ENCODE data around the gene PLOD1. TPM values are rescaled to one million over a fixed set of nuclear protein-coding genes. Genes with fewer than 3 reads are reported as not detected.

PLOD1 gene
- total and polyA plus RNA-seq, 10 of the 15 experiments (the other 5 are each of a cell fraction or from before 2014, with no cell fraction given) = 10.6 to 42.6 (median 29.3) TPM

GRCh38 chr1:12016182-12016581, 81.7 kb downstream of the PLOD1 start:
- Histone ChIP-seq H3K4me1 (ENCODE audit: control insufficient read depth, insufficient read depth, low read length) (peaks cover 4% of the 10 kb centered on the region; the same call in 1 of the 2 replicates), H3K27me3 (replicated peaks in 1 of 2; ENCODE audit: control insufficient read depth in 2 of 2, insufficient read depth in 2 of 2, low read length in 1 of 2) (no peaks in the 10 kb centered on the region), H3K9ac (ENCODE audit: control insufficient read depth, insufficient read depth, low read length) (no peak overlapping the region), H3K4me3 (no peak overlapping the region), H4K20me1 (ENCODE audit: control insufficient read depth, insufficient read depth) (no peaks in the 10 kb centered on the region), H3K79me2 (ENCODE audit: control insufficient read depth, insufficient read depth, low read length) (peaks cover 15% of the 10 kb centered on the region), H3K36me3 (ENCODE audit: control insufficient read depth in 2 of 2, insufficient read depth in 2 of 2, low read length in 1 of 2) (peaks cover 11% of the 10 kb centered on the region in 2 experiments; a peak in 3 of 4 replicates), H3K27ac (ENCODE audit: control insufficient read depth, insufficient read depth) (no peak overlapping the region), H3K4me2 (ENCODE audit: control insufficient read depth, insufficient read depth) (no peak overlapping the region), H3K9me3 (replicated peaks; ENCODE audit: control insufficient read depth, insufficient read depth, low read length) (no peaks in the 10 kb centered on the region), H2AFZ (ENCODE audit: control insufficient read depth, low read depth, low read length) (no peak overlapping the region)
- ATAC-seq (no peak), DNase-seq (ENCODE audit: low read depth, low spot score) (no peak), FAIRE-seq (no peak)
- RAD21 ChIA-PET (ENCODE audit: unreplicated experiment) = interaction anchor here (0.5 kb wide), 1 partner anchor 48 kb away, joined by 3 read pairs; no protein-coding TSS in a partner anchor
- BruUV-seq (replicated peaks) = no TSS peak
- CTCF ChIA-PET = interaction anchor here (0.6 kb wide), 1 partner anchor 11 kb away, joined by 3 read pairs; no protein-coding TSS in a partner anchor
- POLR2A ChIA-PET = interaction anchor here (0.6 kb wide), 1 partner anchor 20 kb away, joined by 6 read pairs; no protein-coding TSS in a partner anchor
- TF ChIP-seq HCFC1 (IDR thresholded peaks at IDR 0.05; ENCODE audit: low read length) (no peak), RELB (IDR thresholded peaks at IDR 0.05; ENCODE audit: low read depth) (no peak), HDGF (IDR thresholded peaks at IDR 0.05) (no peak), JUND (IDR thresholded peaks at IDR 0.05; ENCODE audit: low read depth, low read length) (no peak), CBX5 (IDR thresholded peaks at IDR 0.05; ENCODE audit: low read depth) (no peak), NR2C1 (IDR thresholded peaks at IDR 0.05) (no peak), CHD2 (IDR thresholded peaks at IDR 0.05; ENCODE audit: borderline replicate concordance, low read depth, low read length) (no peak), PAX5 (IDR thresholded peaks at IDR 0.05; ENCODE audit: borderline replicate concordance, low read depth, low read length) (no peak), GATAD2B (conservative IDR thresholded peaks at IDR 0.05; ENCODE audit: low read depth) (no peak), HDAC2 (IDR thresholded peaks at IDR 0.05) (no peak), DPF2 (IDR thresholded peaks at IDR 0.05) (no peak), ZNF592 (IDR thresholded peaks at IDR 0.05) (no peak), BMI1 (IDR thresholded peaks at IDR 0.05; ENCODE audit: borderline replicate concordance) (no peak), MEF2A (IDR thresholded peaks at IDR 0.05; ENCODE audit: insufficient read depth, low read depth, low read length) (no peak), NR2C2 (IDR thresholded peaks at IDR 0.05; ENCODE audit: borderline replicate concordance, control insufficient read depth, insufficient read length, low read depth) (no peak), POLR2AphosphoS5 (IDR thresholded peaks at IDR 0.05; ENCODE audit: low read length) (no peak), EP300 (IDR thresholded peaks at IDR 0.05; ENCODE audit: borderline replicate concordance in 1 of 2, control insufficient read depth in 1 of 2, low read depth in 2 of 2, low read length in 2 of 2) (no peak)
- TF ChIP-seq, protein P1, sequence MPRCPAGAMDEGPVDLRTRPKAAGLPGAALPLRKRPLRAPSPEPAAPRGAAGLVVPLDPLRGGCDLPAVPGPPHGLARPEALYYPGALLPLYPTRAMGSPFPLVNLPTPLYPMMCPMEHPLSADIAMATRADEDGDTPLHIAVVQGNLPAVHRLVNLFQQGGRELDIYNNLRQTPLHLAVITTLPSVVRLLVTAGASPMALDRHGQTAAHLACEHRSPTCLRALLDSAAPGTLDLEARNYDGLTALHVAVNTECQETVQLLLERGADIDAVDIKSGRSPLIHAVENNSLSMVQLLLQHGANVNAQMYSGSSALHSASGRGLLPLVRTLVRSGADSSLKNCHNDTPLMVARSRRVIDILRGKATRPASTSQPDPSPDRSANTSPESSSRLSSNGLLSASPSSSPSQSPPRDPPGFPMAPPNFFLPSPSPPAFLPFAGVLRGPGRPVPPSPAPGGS (IDR thresholded peaks at IDR 0.05; ENCODE audit: borderline replicate concordance, insufficient read depth, low read depth, low read length, poor library complexity, severe bottlenecking) = no peak
- SMC1A ChIA-PET (ENCODE audit: uncharacterized antibody, unreplicated experiment) = no interaction called here
- WGBS (ENCODE audit: insufficient coverage, insufficient replicate concordance, low lambda C conversion rate, missing lambda C conversion rate) = 92% methylated on average over 1 of the region's 3 CpGs
- intact Hi-C loops (cut with micrococcal nuclease; ENCODE audit: unreplicated experiment) = no loop called here
- in situ Hi-C loops (cut with MboI) = no loop called here

Data from GM12878 (cell line).